ENCODE results near the gene TANC1. TPM values are rescaled to one million over a fixed set of nuclear protein-coding genes. Genes with fewer than 3 reads are reported as not detected.

The TANC1 gene
- total and polyA plus RNA-seq, 2 experiments from 2014 or later, result 2.8 to 9.5 TPM

GRCh38 chr2:159266554-159266953 is 298.1 kb downstream of the TANC1 start:
- no peak overlapping the region for H3K4me2 ChIP-seq
- Mint-ChIP-seq H3K9me3 (no peaks in the 10 kb centered on the region; the same call in 2 of the 3 replicates), H3K36me3 (ENCODE audit: low read depth) (peaks cover 6% of the 10 kb centered on the region; the same call in 2 of the 3 replicates), H3K27me3 (ENCODE audit: insufficient read depth, low read depth, poor library complexity) (peaks cover 5% of the 10 kb centered on the region), H3K27ac (no peak overlapping the region), H3K4me1 (peaks cover 7% of the 10 kb centered on the region; the same call in 2 of the 3 replicates), H3K4me3 (no peak overlapping the region)
- no peaks in the 10 kb centered on the region for H3K4me1 ChIP-seq (ENCODE audit: insufficient read depth)
- H3K27me3 ChIP-seq (ENCODE audit: insufficient read depth), result no peaks in the 10 kb centered on the region
- no peaks in the 10 kb centered on the region for H3K79me2 ChIP-seq (replicated peaks; ENCODE audit: insufficient read depth)
- H3K9me2 ChIP-seq (ENCODE audit: insufficient read depth), result no peaks in the 10 kb centered on the region
- H3K4me3 ChIP-seq, result no peak overlapping the region
- DNase-seq (ENCODE audit: low spot score) (no peak), ATAC-seq (no peak)
- no peaks in the 10 kb centered on the region for H3F3A ChIP-seq (replicated peaks; ENCODE audit: low read depth)
- TF ChIP-seq ZNF114 (CRISPR knock-in tag; IDR thresholded peaks at IDR 0.05), result no peak
- TF ChIP-seq JUNB (IDR thresholded peaks at IDR 0.05; ENCODE audit: unreplicated experiment), result no peak
- TF ChIP-seq, protein P1, sequence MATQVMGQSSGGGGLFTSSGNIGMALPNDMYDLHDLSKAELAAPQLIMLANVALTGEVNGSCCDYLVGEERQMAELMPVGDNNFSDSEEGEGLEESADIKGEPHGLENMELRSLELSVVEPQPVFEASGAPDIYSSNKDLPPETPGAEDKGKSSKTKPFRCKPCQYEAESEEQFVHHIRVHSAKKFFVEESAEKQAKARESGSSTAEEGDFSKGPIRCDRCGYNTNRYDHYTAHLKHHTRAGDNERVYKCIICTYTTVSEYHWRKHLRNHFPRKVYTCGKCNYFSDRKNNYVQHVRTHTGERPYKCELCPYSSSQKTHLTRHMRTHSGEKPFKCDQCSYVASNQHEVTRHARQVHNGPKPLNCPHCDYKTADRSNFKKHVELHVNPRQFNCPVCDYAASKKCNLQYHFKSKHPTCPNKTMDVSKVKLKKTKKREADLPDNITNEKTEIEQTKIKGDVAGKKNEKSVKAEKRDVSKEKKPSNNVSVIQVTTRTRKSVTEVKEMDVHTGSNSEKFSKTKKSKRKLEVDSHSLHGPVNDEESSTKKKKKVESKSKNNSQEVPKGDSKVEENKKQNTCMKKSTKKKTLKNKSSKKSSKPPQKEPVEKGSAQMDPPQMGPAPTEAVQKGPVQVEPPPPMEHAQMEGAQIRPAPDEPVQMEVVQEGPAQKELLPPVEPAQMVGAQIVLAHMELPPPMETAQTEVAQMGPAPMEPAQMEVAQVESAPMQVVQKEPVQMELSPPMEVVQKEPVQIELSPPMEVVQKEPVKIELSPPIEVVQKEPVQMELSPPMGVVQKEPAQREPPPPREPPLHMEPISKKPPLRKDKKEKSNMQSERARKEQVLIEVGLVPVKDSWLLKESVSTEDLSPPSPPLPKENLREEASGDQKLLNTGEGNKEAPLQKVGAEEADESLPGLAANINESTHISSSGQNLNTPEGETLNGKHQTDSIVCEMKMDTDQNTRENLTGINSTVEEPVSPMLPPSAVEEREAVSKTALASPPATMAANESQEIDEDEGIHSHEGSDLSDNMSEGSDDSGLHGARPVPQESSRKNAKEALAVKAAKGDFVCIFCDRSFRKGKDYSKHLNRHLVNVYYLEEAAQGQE (IDR thresholded peaks at IDR 0.05; ENCODE audit: unreplicated experiment), result no peak
- no peak for TF ChIP-seq STAT1 (IDR thresholded peaks at IDR 0.05; ENCODE audit: unreplicated experiment)
- TF ChIP-seq EZH2phosphoT487 (IDR thresholded peaks at IDR 0.05; ENCODE audit: unreplicated experiment), result no peak
- no peak for TF ChIP-seq ZNF331 (CRISPR knock-in tag; IDR thresholded peaks at IDR 0.05; ENCODE audit: low read depth)
- H2AFZ ChIP-seq, result no peak overlapping the region
- no peak overlapping the region for H3K27ac ChIP-seq (ENCODE audit: low read depth)
- H4K20me1 ChIP-seq (replicated peaks; ENCODE audit: insufficient read depth), result no peaks in the 10 kb centered on the region
- peaks cover 4% of the 10 kb centered on the region; the same call in 1 of the 2 replicates for H3K36me3 ChIP-seq (ENCODE audit: insufficient read depth)

DNA sequence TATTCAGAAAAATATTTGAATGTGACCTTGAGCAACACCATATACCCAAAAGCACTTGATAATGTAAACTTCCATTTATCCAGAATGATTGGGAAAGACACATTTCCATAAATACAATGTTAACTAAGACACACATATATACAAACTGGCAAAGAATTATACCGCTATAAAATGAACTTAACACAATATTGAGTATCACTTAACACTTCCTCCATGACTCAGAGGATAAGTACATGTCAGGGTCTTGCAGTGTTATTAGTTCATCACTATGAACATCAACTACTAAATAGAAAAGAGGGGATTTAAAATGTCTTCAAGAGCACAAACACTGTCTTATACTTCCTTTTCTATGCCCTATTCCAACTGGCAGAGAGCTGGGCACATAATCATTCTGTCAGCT is 299.5 kb downstream of the TANC1 start:
- Histone ChIP-seq H2AFZ (no peak overlapping the region), H3K4me3 (no peak overlapping the region)

More for the DNA sequence above, 299.5 kb downstream of the TANC1 start:
- H3K9me3 Mint-ChIP-seq, result no peaks in the 10 kb centered on the region; the same call in 2 of the 3 replicates
- peaks cover 7% of the 10 kb centered on the region; the same call in 2 of the 3 replicates for H3K36me3 Mint-ChIP-seq (ENCODE audit: low read depth)
- peaks cover 7% of the 10 kb centered on the region for H3K27me3 Mint-ChIP-seq (ENCODE audit: insufficient read depth, low read depth, poor library complexity)
- H3K4me1 Mint-ChIP-seq, result peaks cover 11% of the 10 kb centered on the region; the same call in 2 of the 3 replicates
- DNase-seq (ENCODE audit: low spot score), result no peak
- H3K79me2 ChIP-seq (replicated peaks; ENCODE audit: insufficient read depth), result no peaks in the 10 kb centered on the region
- TF ChIP-seq POLR2AphosphoS5 (IDR thresholded peaks at IDR 0.05; ENCODE audit: low read depth) (no peak), NANOG (IDR thresholded peaks at IDR 0.05; ENCODE audit: borderline replicate concordance) (no peak)
- TF ChIP-seq, protein P2, sequence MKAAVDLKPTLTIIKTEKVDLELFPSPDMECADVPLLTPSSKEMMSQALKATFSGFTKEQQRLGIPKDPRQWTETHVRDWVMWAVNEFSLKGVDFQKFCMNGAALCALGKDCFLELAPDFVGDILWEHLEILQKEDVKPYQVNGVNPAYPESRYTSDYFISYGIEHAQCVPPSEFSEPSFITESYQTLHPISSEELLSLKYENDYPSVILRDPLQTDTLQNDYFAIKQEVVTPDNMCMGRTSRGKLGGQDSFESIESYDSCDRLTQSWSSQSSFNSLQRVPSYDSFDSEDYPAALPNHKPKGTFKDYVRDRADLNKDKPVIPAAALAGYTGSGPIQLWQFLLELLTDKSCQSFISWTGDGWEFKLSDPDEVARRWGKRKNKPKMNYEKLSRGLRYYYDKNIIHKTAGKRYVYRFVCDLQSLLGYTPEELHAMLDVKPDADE (IDR thresholded peaks at IDR 0.05), result no peak
- H4K20me1 ChIP-seq (replicated peaks; ENCODE audit: insufficient read depth), result no peaks in the 10 kb centered on the region
- H3K27me3 ChIP-seq (ENCODE audit: insufficient read depth), result no peaks in the 10 kb centered on the region
- H3K9me2 ChIP-seq (ENCODE audit: insufficient read depth), result no peaks in the 10 kb centered on the region
- H3K4me3 Mint-ChIP-seq, result no peak overlapping the region
- H3K27ac Mint-ChIP-seq, result no peak overlapping the region
- no peak for ATAC-seq
- H3K4me1 ChIP-seq (ENCODE audit: insufficient read depth), result no peaks in the 10 kb centered on the region
- peaks cover 4% of the 10 kb centered on the region; the same call in 1 of the 2 replicates for H3K36me3 ChIP-seq (ENCODE audit: insufficient read depth)
- no peak overlapping the region for H3K4me2 ChIP-seq
- H3K27ac ChIP-seq (ENCODE audit: low read depth), result no peak overlapping the region
- no peaks in the 10 kb centered on the region for H3F3A ChIP-seq (replicated peaks; ENCODE audit: low read depth)
